NCI-H1694 treated with DMSO at 0.1 percent for 48 hours (cell line): ENCODE results near the gene GRIA2.

Experiments
- DNase-seq: peaks from one replicate; lab custom pipeline; 2025; lab: John Stamatoyannopoulos, UW

The GRIA2 gene

GRCh38 chr4:157265281-157265680, 44.8 kb downstream of the GRIA2 start:
- DNase-seq = no peak

- no peak for DNase-seq
Observed at GRCh38 chr4:157270108-157270507, 49.6 kb downstream of the GRIA2 start.

GRCh38 chr4:157270552-157270951, 50.0 kb downstream of the GRIA2 start:
- no peak for DNase-seq

- DNase-seq = no peak
Observed at GRCh38 chr4:157271166-157271869, 50.8 kb downstream of the GRIA2 start.

- no peak for DNase-seq
Observed at GRCh38 chr4:157280673-157281072, 60.1 kb downstream of the GRIA2 start.

- DNase-seq = no peak
Observed at GRCh38 chr4:157282019-157282418, 61.5 kb downstream of the GRIA2 start.

GRCh38 chr4:157287445-157287844, 66.9 kb downstream of the GRIA2 start:
- no peak for DNase-seq

- DNase-seq = no peak
Observed at GRCh38 chr4:157290622-157291021, 70.1 kb downstream of the GRIA2 start.

GRCh38 chr4:157291071-157291470, 70.5 kb downstream of the GRIA2 start:
- peak; percentile 5 for DNase-seq

- DNase-seq = no peak
Observed at GRCh38 chr4:157293673-157294072, 73.1 kb downstream of the GRIA2 start.

GRCh38 chr4:157294575-157294974, 74.0 kb downstream of the GRIA2 start:
- no peak for DNase-seq

- peak; percentile 8 for DNase-seq
Observed at GRCh38 chr4:157300701-157301100, 80.2 kb downstream of the GRIA2 start.

- no peak for DNase-seq
Observed at GRCh38 chr4:157303471-157303960, 83.0 kb downstream of the GRIA2 start.

GRCh38 chr4:157304769-157305168, 84.2 kb downstream of the GRIA2 start:
- DNase-seq = no peak

- DNase-seq = no peak
Observed at GRCh38 chr4:157312702-157313101, 92.2 kb downstream of the GRIA2 start.

GRCh38 chr4:157314906-157315305, 94.4 kb downstream of the GRIA2 start:
- DNase-seq = no peak

GRCh38 chr4:157315968-157316367, 95.4 kb downstream of the GRIA2 start:
- DNase-seq = no peak

GRCh38 chr4:157320092-157320491, 99.6 kb downstream of the GRIA2 start:
- no peak for DNase-seq

- no peak for DNase-seq
Observed at GRCh38 chr4:157327666-157328065, 107.1 kb downstream of the GRIA2 start.

- no peak for DNase-seq
Observed at GRCh38 chr4:157357887-157358286, 137.4 kb downstream of the GRIA2 start.

GRCh38 chr4:157358439-157358838, 137.9 kb downstream of the GRIA2 start:
- no peak for DNase-seq

GRCh38 chr4:157358851-157359250, 138.3 kb downstream of the GRIA2 start:
- no peak for DNase-seq

GRCh38 chr4:157363360-157363759, 142.8 kb downstream of the GRIA2 start:
- no peak for DNase-seq

- no peak for DNase-seq
Observed at GRCh38 chr4:157372154-157372553, 151.6 kb downstream of the GRIA2 start.
